GM18511 (cell line): ENCODE data around the gene ASIC2.

Experiments
- ATAC-seq: cut with Tn5 transposase; IDR thresholded peaks from one replicate; pipeline ENCODE4 v1.9.1; 2021; ENCODE audit warnings: mild to moderate bottlenecking, moderate library complexity; ENCODE audit not compliant: unreplicated experiment

Gene ASIC2

GRCh38 chr17:33290253-33290652 is 2.8 kb downstream of the ASIC2 start:
- ATAC-seq: no peak

- ATAC-seq: no peak
These were observed 4.1 kb downstream of the ASIC2 start for GRCh38 chr17:33288954-33289353.

DNA sequence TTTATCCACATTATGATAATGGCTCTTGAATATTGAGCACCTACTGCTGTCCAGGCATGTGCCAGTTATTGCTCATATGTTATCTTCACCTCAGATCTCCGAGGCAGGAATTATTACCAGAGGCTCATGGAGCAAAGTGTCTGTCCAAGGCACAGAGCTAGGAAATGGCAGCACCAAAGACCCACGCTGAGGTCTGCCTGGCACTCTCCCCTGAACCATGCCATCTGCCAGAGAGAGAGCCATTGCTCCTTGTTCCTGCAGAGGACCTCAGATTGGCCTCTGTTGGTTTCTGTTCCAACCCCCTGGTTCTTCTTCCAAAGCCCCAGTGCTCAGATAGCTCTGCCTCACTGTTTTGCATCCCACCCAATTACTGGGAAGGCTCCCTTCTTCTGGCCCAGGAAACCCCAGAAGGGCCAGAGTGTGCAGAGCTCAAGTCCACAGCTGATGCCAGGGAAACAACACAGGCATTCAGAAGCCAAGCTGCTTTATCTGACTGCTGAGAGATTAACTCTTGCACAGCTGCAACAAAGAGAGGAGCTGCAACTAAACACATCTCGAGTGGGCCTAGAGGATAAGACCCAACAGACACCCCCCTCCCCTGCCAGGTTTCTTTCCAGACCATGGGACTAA is 5.9 kb downstream of the ASIC2 start:
- ATAC-seq: no peak

DNA sequence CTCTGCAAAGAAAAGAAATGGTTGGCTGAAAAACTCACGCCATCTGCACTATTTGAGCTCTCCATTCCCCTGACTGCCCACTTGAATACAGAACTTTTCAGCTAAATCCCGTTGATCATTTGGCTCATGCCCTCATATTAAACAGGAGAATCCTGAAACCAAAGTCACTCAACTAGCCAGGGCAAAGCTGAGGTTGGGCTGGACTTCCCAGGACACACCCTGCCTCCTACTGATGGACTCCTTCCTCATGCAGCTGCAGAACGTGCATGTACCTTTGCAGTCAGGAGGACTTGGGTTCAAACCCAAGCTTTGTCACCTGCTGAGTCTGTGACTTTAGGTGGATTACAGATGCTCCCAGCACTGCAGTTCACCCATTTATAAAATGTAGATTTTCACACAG is 7.7 kb downstream of the ASIC2 start:
- ATAC-seq: no peak

DNA sequence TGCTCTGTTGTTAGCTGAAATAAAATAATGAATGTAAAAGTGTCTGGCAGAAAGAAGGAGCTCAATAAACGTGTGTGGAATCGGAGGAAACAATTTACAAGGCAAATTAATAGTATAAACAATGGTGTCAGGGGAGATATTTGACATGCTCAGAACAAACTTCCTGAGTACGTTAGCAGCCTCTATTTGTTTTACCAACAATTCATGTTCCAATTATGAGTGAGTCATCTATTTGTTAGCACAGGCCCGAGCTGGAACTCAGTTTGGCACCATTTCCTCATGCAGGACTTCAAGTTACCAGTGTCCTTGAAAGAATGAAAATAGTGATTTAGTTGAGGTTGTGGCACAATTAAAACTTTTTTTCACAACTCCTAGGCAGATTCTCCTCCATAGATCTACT is 9.1 kb downstream of the ASIC2 start:
- no peak for ATAC-seq

GRCh38 chr17:33280162-33280943 is 12.7 kb downstream of the ASIC2 start:
- ATAC-seq: no peak

DNA sequence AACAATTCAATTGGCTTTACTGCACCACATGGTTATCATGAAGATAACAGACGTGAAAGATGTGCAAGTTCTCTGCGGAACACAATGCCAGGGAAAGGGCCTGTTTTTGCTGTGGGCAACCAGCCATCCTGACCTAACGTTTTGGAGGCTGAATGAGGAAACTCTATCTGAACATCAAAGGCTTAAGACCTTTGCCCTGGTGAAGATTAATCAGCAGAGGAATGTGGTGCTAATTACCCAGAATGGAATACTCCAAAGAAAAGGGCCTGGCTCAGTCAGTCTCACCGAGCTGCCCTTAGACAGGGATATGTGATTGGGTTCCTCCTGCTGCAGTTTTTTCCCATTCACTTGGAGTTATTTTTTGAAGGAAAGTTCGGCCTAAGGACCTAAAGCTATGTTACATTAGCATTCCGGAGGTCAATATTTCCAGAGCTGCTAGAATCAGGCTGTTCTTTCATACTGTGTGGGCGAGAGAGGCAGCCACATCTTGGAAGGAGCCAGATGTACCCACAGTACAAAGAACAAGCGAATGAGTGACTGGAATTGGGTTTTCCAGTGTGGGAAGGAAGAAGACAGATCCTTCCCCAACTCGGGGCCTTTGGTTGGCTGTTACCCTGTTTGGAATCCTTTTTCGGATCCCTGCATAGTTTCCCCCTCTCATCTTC is 15.5 kb downstream of the ASIC2 start:
- no peak for ATAC-seq

GRCh38 chr17:33273743-33274410 is 19.2 kb downstream of the ASIC2 start:
- no peak for ATAC-seq

- ATAC-seq: no peak
These were observed 19.8 kb downstream of the ASIC2 start for GRCh38 chr17:33273271-33273670.

- ATAC-seq: no peak
These were observed 20.7 kb downstream of the ASIC2 start for GRCh38 chr17:33272438-33272837.

DNA sequence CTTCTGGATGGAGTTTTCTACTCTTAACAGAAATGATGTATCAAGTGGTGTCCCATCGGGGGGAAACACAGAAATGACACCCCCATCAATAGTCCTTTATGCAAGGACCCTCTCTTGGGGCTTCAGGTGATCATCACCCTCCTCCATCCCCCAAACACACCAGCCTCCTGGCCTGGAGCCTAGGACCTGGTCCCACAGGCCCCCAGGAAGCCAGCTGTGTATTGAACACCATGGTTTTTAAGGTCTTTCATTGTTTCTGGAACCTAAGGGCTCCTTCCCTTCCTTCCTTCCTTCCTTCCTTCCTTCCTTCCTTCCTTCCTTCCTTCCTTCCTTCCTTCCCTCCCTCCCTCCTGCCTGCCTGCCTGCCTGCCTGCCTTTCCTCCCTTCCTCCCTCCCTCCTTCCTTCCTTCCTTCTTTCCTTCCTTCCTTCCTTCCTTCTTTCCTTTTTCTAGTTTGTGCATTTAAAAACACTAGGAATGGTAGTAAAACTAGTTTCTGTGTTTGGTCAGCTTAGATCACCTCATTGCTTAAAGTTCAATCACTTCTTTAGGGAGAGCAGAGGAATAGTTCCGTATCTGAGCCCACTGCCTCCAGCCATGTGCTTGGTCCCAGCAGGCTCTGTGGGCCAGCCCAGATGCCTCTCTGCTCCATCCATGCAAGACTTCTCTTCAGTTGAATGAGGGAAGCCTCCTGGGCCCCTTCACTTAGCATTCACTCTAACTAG is 23.6 kb downstream of the ASIC2 start:
- ATAC-seq: no peak

- no peak for ATAC-seq
These were observed 25.1 kb downstream of the ASIC2 start for GRCh38 chr17:33267851-33268548.

DNA sequence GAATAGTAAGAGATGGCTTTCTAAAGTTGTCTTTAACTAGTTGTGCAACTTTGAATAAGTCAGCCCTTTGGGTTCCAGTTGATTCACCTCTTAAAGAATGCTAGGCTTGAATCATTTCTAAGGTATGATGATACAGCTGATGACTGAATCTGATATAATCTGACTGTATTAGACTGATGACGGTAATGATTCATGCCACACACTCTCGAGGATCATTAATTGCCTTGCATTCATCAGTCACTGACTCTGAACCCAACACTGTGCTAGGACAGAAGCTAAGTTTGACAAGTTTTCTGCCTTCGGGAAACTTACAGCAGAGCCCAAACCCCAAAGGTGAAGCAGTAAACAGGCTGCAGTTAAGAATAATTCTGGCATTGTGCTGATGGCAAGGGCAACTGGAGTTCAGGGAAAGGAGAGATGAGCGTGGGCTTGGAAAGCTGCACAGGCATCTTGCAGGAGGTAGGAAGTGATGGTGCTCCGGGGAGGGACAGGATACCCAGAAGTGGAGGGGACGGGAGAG is 25.8 kb downstream of the ASIC2 start:
- no peak for ATAC-seq

DNA sequence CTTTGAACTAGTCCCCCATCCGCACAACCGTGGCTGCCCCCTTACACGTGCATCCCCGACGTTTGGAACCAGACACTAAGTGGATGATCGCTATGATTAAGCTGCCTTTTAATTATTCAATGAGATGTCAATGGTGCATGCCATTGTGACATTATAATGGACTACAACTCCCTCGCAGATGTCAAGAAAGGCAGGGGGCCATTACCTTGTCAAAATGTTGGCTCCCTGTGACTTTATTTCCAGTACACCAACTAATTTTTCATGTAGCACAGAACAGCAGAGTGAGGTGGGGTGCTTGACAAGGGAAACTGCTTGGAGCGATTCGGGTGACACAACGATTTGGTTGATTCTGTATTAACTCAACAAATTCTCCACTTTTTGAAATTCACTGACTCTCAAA is 26.5 kb downstream of the ASIC2 start:
- no peak for ATAC-seq

- no peak for ATAC-seq
These were observed 27.0 kb downstream of the ASIC2 start for GRCh38 chr17:33266116-33266515.

GRCh38 chr17:33263396-33263795 is 29.7 kb downstream of the ASIC2 start:
- ATAC-seq: no peak

DNA sequence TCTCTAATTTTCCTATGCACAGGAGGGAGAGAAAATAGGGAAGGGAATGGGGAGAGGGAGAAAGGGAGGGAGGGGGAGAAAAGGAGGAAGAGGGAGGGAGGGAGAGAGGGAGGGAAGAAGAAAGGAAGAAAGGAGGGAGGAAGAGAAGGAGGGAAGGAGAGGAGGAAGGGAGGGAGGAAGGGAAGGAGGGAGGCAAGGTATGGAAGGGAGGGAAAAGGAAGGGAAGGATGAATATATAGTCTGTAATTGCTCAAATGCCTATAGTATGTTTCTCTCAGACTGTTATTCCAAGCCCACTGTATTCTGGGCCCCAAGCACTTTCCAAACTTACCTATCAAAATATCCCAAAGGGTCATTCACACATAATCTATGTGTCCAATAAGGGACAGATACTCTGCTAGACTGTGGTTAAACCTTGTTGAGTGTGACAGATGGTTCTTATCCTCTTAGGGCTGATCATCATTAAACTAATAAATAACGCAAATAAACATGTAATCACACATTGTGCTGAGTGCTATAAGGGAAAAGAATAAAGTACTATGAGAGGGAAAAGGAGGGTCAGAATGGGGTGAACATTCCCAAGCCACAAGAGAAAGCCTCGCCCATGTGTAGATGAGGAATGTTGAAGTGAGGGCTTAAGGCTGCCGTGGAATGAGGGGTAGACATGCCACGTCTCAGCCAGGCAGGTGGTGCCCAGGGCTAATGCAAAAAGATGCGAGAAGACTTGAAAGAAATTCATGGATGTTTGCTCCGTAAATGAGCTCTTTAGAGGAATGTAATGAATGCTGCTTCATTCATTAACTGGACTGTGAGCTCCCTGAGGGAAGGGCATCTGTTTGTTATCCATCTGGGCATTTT is 30.6 kb downstream of the ASIC2 start:
- no peak for ATAC-seq

DNA sequence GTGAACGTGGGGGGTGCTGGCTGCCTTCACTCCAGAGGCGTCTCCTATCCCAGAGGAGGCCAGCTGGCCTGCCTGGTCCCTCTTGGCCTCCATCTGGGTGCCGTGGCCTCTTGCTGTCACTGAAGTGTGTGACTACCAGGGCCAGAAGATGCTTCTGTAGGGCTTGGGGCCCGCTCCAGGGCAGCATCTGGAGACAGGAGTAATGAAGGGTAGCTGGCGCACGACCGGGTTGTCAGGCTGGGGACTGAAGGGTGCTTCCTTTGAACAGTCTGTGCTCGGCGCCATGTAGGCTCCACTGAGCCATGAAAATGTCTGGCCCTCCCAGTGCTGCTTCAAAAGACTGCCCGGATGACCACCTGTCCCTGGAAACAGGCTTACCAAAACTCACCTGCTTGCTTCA is 31.3 kb downstream of the ASIC2 start:
- no peak for ATAC-seq

DNA sequence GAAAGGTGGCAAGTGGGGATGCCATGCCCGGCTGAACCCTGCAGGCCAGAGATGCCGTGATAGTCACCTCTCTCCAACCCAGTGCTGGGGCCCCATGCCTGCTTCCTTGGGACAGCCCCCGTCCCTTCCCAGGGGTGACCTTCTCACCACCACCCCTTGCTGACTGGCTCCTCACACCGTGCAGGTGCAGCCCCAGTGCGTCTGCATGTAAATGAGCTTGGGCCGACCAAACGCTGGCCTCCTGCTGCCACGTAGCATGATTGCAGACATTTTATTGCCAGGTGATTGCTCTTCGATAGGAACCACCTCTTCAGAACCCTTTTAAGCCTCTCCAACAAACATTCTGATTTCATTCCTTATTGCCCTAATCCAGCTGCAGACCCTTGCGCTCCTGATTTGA is 32.5 kb downstream of the ASIC2 start:
- ATAC-seq: no peak
